GM18858 (cell line): ENCODE data around the gene LATS2.
"Not testable (repeated sequence)": the region's sequence is repeated elsewhere in the genome, so short reads cannot be mapped to it uniquely, and the experiment has no call there.

Source experiments
- ATAC-seq: cut with Tn5 transposase; IDR thresholded peaks from one replicate; pipeline ENCODE4 v1.9.1; 2021; ENCODE audit not compliant: unreplicated experiment

The LATS2 gene

DNA sequence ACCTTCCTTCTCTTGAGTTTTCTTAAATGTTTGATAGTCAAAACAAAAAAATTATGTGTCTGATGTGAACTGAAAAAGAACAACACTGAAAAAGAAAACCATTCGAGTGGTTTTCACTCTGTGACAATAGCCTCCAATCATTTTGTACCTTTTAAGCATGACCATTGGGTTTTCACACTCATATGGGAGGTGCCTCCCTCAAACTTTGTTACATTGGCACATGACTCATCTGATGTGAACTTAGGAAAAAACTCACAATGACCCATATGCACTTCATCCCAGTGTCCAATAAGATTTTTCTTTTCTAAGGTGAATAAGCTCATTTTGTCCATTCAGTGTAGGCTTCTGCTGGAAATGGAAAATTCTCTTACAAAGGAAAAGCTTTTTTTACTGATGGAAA lies 92.2 kb downstream of the LATS2 start:
- ATAC-seq: no peak

GRCh38 chr13:20968745-20969144 lies 92.6 kb downstream of the LATS2 start:
- ATAC-seq: no peak

DNA sequence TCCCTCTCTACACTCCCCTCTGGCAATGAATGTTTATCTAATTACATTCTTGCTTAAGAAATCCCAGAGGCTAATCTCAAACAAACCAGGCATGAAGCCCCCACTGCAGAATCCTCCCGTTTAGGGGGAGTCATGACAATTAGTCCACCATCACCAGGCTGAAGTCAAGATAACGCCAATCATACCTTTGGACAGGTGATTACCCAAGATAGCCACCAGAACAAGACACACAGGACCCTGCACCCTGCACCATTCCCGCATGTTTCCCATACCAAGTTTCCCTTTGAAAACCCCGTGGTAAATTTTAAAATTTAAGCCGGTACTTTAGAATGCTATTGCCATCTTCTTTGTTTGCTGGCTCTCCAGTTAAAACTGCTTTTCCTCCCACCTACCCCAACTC lies 94.0 kb downstream of the LATS2 start:
- no peak for ATAC-seq

DNA sequence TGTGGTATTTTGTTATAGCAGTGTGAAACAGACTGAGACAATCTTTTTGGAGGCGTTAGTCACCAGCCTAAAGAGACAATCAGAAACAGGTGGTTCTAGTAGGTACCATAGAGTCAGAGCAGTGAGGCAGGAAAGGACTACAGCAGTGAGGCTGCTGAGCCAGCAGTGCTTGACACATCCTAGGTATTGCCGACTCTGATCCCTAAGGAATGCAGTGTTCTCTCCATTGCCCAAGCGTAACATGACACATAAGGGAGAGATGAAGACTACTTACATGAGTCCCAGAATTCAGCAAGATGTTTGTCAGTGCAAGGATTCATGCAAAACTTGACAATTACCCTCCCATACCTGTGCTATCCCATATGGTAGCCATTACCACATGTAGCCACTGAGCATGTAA lies 96.5 kb downstream of the LATS2 start:
- ATAC-seq: no peak

DNA sequence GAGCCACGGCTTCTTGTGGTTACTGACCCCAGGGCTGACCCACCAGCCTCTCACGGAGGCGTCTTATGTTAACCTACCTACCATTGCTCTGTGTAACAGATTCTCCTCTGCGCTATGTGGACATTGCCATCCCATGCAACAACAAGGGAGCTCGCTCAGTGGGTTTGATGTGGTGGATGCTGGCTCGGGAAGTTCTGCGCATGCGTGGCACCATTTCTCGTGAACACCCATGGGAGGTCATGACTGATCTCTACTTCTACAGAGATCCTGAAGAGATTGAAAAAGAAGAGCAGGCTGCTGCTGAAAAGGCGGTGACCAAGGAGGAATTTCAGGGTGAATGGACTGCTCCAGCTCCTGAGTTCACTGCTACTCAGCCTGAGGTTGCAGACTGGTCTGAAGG lies 99.7 kb downstream of the LATS2 start:
- ATAC-seq: not testable (repeated sequence)

DNA sequence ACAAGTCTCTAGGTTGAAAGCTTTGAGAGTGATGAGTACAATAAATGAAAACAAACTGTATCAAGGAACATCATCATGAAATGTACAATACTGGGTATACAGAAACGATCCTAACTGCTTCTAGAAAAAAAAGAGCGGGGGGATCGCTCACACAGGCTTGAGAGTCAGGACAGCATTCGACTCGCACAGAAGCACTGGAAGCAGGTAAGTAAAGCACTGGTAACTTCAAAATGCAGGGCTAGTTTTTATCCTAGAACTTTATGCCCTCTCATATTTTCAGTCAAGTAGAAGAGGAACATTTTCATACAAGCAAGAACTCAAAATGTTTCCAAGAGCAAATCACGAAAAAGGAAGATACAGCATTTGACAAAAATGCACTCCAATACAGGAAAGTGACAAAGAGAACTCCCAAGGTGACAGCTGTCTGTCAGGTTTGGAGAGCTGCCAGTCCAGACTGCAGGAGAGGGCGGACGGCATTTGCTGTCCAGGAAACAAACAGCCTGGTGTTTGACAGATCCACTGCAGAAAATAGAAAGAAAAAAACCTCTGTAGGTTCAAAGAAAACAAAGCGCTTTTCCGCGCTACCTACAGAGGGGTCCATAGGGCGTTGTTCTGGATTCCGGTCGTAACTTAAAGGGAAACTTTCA lies 100.6 kb downstream of the LATS2 start:
- ATAC-seq: no peak

DNA sequence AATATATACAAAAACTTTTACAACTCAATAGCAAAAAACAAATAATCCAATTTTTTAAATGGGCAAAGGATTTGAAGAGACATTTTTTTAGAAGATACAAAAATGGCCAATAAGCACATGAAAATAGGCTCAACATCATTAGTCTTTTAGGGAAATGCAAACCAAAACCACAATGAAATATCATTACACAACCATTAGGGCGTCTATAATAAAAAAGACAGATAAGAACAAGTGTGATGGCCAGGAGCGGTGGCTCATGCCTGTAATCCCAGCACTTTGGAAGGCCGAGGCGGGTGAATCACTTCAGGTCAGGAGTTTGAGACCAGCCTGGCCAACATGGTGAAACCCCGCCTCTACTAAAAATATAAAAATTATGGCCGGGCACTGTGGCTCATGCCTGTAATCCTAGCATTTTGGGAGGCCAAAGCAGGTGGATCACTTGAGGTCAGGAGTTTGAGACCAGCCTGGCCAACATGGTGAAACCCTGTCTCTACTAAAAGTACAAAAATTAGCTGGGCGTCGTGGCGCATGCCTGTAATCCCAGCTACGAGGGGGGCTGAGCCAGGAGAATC lies 104.3 kb downstream of the LATS2 start:
- not testable (repeated sequence) for ATAC-seq

DNA sequence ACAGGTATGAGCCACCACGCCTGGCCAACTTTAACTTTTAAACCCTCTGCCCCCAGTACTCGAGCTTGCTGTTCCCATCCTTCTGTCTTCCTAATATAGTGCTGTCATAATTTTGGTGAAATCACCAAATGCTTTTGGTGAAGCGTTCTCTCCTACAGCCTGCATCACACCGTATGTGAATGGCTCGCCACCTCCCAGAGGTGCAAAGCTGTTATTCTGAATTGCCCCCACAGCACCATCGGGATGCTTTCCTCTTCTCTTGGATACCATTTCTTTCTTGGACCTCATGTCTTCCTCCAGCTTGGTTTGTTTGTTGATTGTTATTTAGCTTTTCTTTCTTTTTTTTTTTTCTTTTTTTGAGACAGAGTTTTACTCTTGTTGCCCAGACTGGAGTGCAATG lies 105.9 kb downstream of the LATS2 start:
- ATAC-seq: no peak

DNA sequence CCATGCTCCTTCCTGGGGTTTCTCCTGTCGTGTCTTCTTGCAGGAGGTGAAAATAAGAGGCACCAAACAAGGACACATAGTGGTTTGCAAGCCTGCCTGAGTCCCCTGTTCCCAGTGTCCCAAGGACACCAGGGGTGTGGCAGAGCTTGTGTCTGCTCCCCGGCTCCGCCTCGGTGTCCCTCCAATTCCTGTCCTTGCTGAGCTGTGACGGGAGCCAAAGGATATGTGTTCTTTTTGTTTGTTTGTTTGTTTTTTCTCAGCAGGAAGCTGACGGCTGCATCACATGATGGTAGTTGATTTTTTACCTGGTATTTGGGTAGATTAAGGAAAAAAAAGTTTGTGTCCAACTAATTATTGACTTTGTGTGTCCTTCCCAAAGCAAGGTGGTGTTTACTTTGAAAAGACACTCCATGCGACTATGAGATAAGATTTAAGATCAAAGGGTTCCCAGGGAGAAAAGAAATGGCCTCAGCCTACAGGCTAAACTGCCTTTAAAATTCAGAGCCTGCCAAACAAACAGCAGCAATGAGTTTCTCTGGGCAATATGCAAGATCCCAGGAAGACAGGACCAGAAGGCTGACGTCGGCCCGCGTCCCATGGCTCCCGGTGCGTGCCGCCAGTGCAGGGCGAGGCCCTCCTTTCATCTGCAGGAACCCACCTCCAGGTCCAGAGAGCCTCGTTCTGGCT lies 108.0 kb downstream of the LATS2 start:
- no peak for ATAC-seq

DNA sequence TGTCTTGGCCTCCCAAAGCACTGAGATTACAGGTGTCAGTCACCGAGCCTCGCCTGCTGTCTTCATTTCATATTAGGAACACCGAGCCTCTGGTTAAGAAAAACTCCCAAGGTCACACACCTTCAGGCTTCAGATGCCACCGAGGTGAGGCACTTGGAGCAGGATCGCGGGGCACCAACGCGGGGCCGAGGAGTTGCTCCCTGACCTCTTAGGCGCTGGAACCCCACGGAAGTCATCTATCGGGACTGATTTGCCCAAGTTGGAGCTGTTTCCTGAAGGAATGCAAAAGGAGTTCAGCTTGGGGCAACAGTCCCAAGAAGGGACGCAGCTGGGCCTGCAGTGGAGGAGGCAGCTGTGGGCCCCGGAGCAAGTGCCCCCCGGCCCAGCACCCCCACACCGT lies 108.5 kb downstream of the LATS2 start:
- ATAC-seq: no peak

GRCh38 chr13:20948001-20948400 lies 113.4 kb downstream of the LATS2 start:
- not testable (repeated sequence) for ATAC-seq

GRCh38 chr13:20945952-20946383 lies 115.4 kb downstream of the LATS2 start:
- ATAC-seq: no peak

- no peak for ATAC-seq
Observed at GRCh38 chr13:20942938-20943559, 118.3 kb downstream of the LATS2 start.

DNA sequence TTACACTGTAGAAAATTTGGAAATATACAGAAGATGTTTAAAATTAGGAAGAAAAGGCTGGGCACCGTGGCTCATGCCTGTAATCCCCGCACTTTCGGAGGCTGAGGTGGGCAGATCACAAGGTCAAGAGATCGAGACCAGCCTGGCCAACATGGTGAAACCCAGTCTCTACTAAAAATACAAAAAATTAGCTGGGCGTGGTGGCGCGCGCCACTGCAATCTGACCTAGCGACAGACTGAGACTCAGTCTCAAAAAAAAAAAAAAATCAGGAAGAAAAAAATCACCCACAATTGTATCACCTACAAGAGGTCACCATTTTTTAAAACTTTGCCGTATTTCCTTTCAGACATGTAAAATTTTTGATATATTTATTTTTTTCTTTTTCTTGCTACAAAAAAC lies 120.9 kb downstream of the LATS2 start:
- not testable (repeated sequence) for ATAC-seq

DNA sequence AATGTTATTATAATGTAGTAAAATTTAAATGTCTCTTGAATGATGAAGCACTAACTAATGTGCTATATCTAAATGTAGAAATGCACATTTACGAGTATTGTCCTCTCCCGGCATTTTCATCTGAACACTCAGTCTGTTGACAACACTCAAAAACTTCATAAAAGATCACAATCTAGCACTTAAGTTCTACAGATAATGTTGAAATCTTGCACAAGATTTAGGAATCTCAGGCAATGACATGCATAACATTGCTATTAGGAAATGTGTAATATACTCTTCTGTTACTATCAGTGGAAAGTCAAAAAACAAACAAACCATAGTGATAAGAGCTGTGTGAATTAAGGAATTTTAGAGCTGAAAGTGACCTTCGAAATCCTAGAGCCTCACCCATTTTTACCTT lies 121.3 kb downstream of the LATS2 start:
- no peak for ATAC-seq

GRCh38 chr13:20939662-20940061 lies 121.7 kb downstream of the LATS2 start:
- no peak for ATAC-seq

- ATAC-seq: no peak
Observed at GRCh38 chr13:20938302-20938701, 123.1 kb downstream of the LATS2 start.

GRCh38 chr13:20927596-20928257 lies 133.7 kb downstream of the LATS2 start:
- ATAC-seq: no peak

- ATAC-seq: not testable (repeated sequence)
Observed at GRCh38 chr13:20925395-20925790, 136.0 kb downstream of the LATS2 start.

GRCh38 chr13:20924758-20925394 lies 136.5 kb downstream of the LATS2 start:
- no peak for ATAC-seq

- ATAC-seq: no peak
Observed at GRCh38 chr13:20923272-20923671, 138.1 kb downstream of the LATS2 start.
